ENCODE data around the gene SARM1. TPM values are rescaled to one million over a fixed set of nuclear protein-coding genes. Genes with fewer than 3 reads are reported as not detected.

The SARM1 gene
- total RNA-seq, 1 donor from 2014 or later: 12.0 TPM

- no peak overlapping the region for H3K4me3 ChIP-seq (ENCODE audit: low read depth, low read length)
- H3K36me3 ChIP-seq (ENCODE audit: control insufficient read depth, insufficient read depth, low read length): no peaks in the 10 kb centered on the region
- no peak for TF ChIP-seq CTCF (IDR thresholded peaks at IDR 0.05; ENCODE audit: insufficient read depth, low read length, poor library complexity, severe bottlenecking)
- no peaks in the 10 kb centered on the region for H3K27me3 ChIP-seq (ENCODE audit: control insufficient read depth, insufficient read depth, low read length)
- DNase-seq (ENCODE audit: low read depth): no peak
Observed at GRCh38 chr17:28394337-28395116, 23.0 kb downstream of the SARM1 start.

GRCh38 chr17:28395426-28395825 is 23.9 kb downstream of the SARM1 start:
- no peak for DNase-seq (ENCODE audit: low read depth)
- H3K4me3 ChIP-seq (ENCODE audit: low read depth, low read length): no peak overlapping the region
- no peaks in the 10 kb centered on the region for H3K27me3 ChIP-seq (ENCODE audit: control insufficient read depth, insufficient read depth, low read length)
- no peaks in the 10 kb centered on the region for H3K36me3 ChIP-seq (ENCODE audit: control insufficient read depth, insufficient read depth, low read length)
- no peak for TF ChIP-seq CTCF (IDR thresholded peaks at IDR 0.05; ENCODE audit: insufficient read depth, low read length, poor library complexity, severe bottlenecking)

- Histone ChIP-seq H3K27me3 (ENCODE audit: control insufficient read depth, insufficient read depth, low read length) (no peaks in the 10 kb centered on the region), H3K36me3 (ENCODE audit: control insufficient read depth, insufficient read depth, low read length) (no peaks in the 10 kb centered on the region), H3K4me3 (ENCODE audit: low read depth, low read length) (no peak overlapping the region)
- no peak for TF ChIP-seq CTCF (IDR thresholded peaks at IDR 0.05; ENCODE audit: insufficient read depth, low read length, poor library complexity, severe bottlenecking)
- no peak for DNase-seq (ENCODE audit: low read depth)
Observed at GRCh38 chr17:28395968-28396367, 24.5 kb downstream of the SARM1 start.

GRCh38 chr17:28396635-28397239 is 25.2 kb downstream of the SARM1 start:
- H3K4me3 ChIP-seq (ENCODE audit: low read depth, low read length): no peak overlapping the region
- no peaks in the 10 kb centered on the region for H3K27me3 ChIP-seq (ENCODE audit: control insufficient read depth, insufficient read depth, low read length)
- DNase-seq (ENCODE audit: low read depth): no peak
- H3K36me3 ChIP-seq (ENCODE audit: control insufficient read depth, insufficient read depth, low read length): no peaks in the 10 kb centered on the region
- TF ChIP-seq CTCF (IDR thresholded peaks at IDR 0.05; ENCODE audit: insufficient read depth, low read length, poor library complexity, severe bottlenecking): no peak

GRCh38 chr17:28397275-28397674 is 25.8 kb downstream of the SARM1 start:
- DNase-seq (ENCODE audit: low read depth): no peak
- TF ChIP-seq CTCF (IDR thresholded peaks at IDR 0.05; ENCODE audit: insufficient read depth, low read length, poor library complexity, severe bottlenecking): no peak
- no peaks in the 10 kb centered on the region for H3K36me3 ChIP-seq (ENCODE audit: control insufficient read depth, insufficient read depth, low read length)

More at GRCh38 chr17:28397275-28397674, 25.8 kb downstream of the SARM1 start:
- Histone ChIP-seq H3K4me3 (ENCODE audit: low read depth, low read length) (no peak overlapping the region), H3K27me3 (ENCODE audit: control insufficient read depth, insufficient read depth, low read length) (no peaks in the 10 kb centered on the region)
